Common myeloid progenitor, CD34-positive (primary cell): ENCODE data around the gene ATP2B2. TPM values are rescaled to one million over a fixed set of nuclear protein-coding genes. Genes with fewer than 3 reads are reported as not detected.

Source experiments
- CTCF ChIA-PET: fragments of 350-600 bp; sonication (Branson Sonifier 250); formaldehyde crosslinking; loops from one replicate; lab custom pipeline; 2021; ENCODE audit warnings: antibody characterized with exemption; lab: Charles Lee
- POLR2A ChIA-PET: fragments of 350-600 bp; sonication (Branson Sonifier 250); formaldehyde crosslinking; loops from one replicate; lab custom pipeline; 2021; ENCODE audit warnings: antibody characterized with exemption; lab: Charles Lee
- DNase-seq, 3 donors: peaks; one replicate each; pipeline versions ENCODE4 v3.0.0 to v3.0.0-alpha.2; 2013
- H3K27ac ChIP-seq, 2 experiments: 1 replicate in 1 of 2; 2 replicates in 1 of 2; pipeline ENCODE4 v1.7.0; 2013; ENCODE audit warnings: inconsistent platforms in 2 of 2, low read length in 2 of 2, mild to moderate bottlenecking in 2 of 2, low read depth in 1 of 2, moderate library complexity in 1 of 2; ENCODE audit not compliant: severe bottlenecking in 2 of 2, insufficient read depth in 1 of 2, poor library complexity in 1 of 2
- H3K27me3 ChIP-seq, 5 experiments: replicated peaks in 2 of 5; 1 replicate in 3 of 5; 2 replicates in 2 of 5; pipeline versions ENCODE4 v1.6.1 to v1.7.0; 2013; ENCODE audit warnings: low read length in 4 of 5, mild to moderate bottlenecking in 2 of 5, moderate library complexity in 2 of 5, inconsistent platforms in 1 of 5; ENCODE audit not compliant: insufficient read depth in 5 of 5, control insufficient read depth in 4 of 5
- H3K36me3 ChIP-seq, 4 experiments: 1 replicate in 2 of 4; 2 replicates in 2 of 4; pipeline versions ENCODE4 v1.6.1 to v1.7.0; 2013; ENCODE audit warnings: low read length in 3 of 4, control low read depth in 1 of 4, mild to moderate bottlenecking in 1 of 4; ENCODE audit not compliant: control insufficient read depth in 4 of 4, insufficient read depth in 4 of 4
- H3K4me1 ChIP-seq, 4 experiments: 1 replicate in 3 of 4; 2 replicates in 1 of 4; pipeline versions ENCODE4 v1.6.1 to v1.7.1; 2013; ENCODE audit warnings: low read length in 3 of 4, mild to moderate bottlenecking in 3 of 4, control low read depth in 1 of 4, inconsistent platforms in 1 of 4, moderate library complexity in 1 of 4; ENCODE audit not compliant: control insufficient read depth in 4 of 4, insufficient read depth in 4 of 4; ENCODE audit errors: control extremely low read depth in 1 of 4
- H3K4me3 ChIP-seq, 7 experiments: 1 replicate in 4 of 7; 2 replicates in 3 of 7; pipeline versions ENCODE4 v1.5.1 to v1.7.0; 2013; ENCODE audit warnings: mild to moderate bottlenecking in 7 of 7, low read length in 6 of 7, moderate library complexity in 6 of 7, inconsistent platforms in 2 of 7, low read depth in 2 of 7, control low read depth in 1 of 7; ENCODE audit not compliant: insufficient read depth in 4 of 7, control insufficient read depth in 1 of 7; ENCODE audit errors: extremely low read depth in 1 of 7
- H3K9me3 ChIP-seq, 5 experiments: 1 replicate in 4 of 5; 2 replicates in 1 of 5; pipeline versions ENCODE4 v1.6.1 to v1.7.1; 2013; ENCODE audit warnings: low read length in 4 of 5, mild to moderate bottlenecking in 2 of 5, inconsistent platforms in 1 of 5, low read depth in 1 of 5, moderate library complexity in 1 of 5; ENCODE audit not compliant: control insufficient read depth in 4 of 5, insufficient read depth in 2 of 5; ENCODE audit errors: control extremely low read depth in 1 of 5
- WGBS: methylation state at CpG from one replicate; pipeline ENCODE4 v1.1.5; 2013; ENCODE audit not compliant: insufficient coverage; 5-methylcytosine and 5-hydroxymethylcytosine counted together
- polyA plus RNA-seq: library from polyadenylated mRNA; unstranded; fragments of 120-200 nt; gene quantifications from one replicate; pipeline ENCODE4 v1.2.1, GENCODE V29; 2013

Gene ATP2B2
- 0.04 TPM for polyA plus RNA-seq

GRCh38 chr3:10505050-10505790, at the start of gene ATP2B2:
Gene ATP2B2 (minus strand): TSS chr3:10505586. CDS start chr3:10449543, 56,043 bp downstream.
- CTCF ChIA-PET = no interaction called here
- Histone ChIP-seq H3K27me3 (peaks cover 0 to 44% (median 24%) of the 10 kb centered on the region in 5 experiments), H3K27ac (no peak within 1 kb of the TSS), H3K36me3 (no peaks in the 10 kb centered on the region), H3K9me3 (no peaks in the 10 kb centered on the region), H3K4me1 (peaks cover 0 to 9% (median 4%) of the 10 kb centered on the region in 4 experiments), H3K4me3 (peak within 1 kb of the TSS in 3 of 7 experiments; percentile 40 to 59 (median 42))
- DNase-seq = peak; percentile 40 to 89 (median 83)
- POLR2A ChIA-PET = no interaction called here
- 9% methylated on average over 17 of the region's 42 CpGs for WGBS

- Histone ChIP-seq H3K27me3 (peaks cover 0 to 1% (median 0%) of the 10 kb centered on the region in 5 experiments), H3K36me3 (no peaks in the 10 kb centered on the region), H3K4me1 (peaks cover 0 to 38% (median 18%) of the 10 kb centered on the region in 4 experiments), H3K9me3 (no peaks in the 10 kb centered on the region), H3K27ac (no peak overlapping the region), H3K4me3 (no peak overlapping the region)
- WGBS = 100% methylated on average over 1 of the region's 1 CpG
- ChIA-PET POLR2A (no interaction called here), CTCF (no interaction called here)
- DNase-seq = no peak
Measured at GRCh38 chr3:10554746-10555145, 49.4 kb upstream of the ATP2B2 start.

- no peaks in the 10 kb centered on the region for H3K9me3 ChIP-seq
- peaks cover 0 to 40% (median 18%) of the 10 kb centered on the region in 4 experiments for H3K4me1 ChIP-seq
- 100% methylated on average over 3 of the region's 3 CpGs for whole genome bisulfite sequencing
- no peak for DNase-seq
- CTCF ChIA-PET = interaction anchor here (0.8 kb wide), 1 partner anchor 14 kb away, joined by 3 read pairs; no protein-coding TSS in a partner anchor
- POLR2A ChIA-PET = no interaction called here
- no peaks in the 10 kb centered on the region for H3K36me3 ChIP-seq
- peaks cover 0 to 1% (median 0%) of the 10 kb centered on the region in 5 experiments for H3K27me3 ChIP-seq
- H3K4me3 ChIP-seq = no peak overlapping the region
- H3K27ac ChIP-seq = no peak overlapping the region
Measured at GRCh38 chr3:10554236-10554611, 48.8 kb upstream of the ATP2B2 start.

- CTCF ChIA-PET = interaction anchor here (0.5 to 1.2 kb wide), 4 partner anchors 8 to 261 kb away, joined by 3 to 4 read pairs (median 3); partner anchors contain the start of gene GHRL
Measured at GRCh38 chr3:10553591-10554235, 48.3 kb upstream of the ATP2B2 start.

GRCh38 chr3:10552631-10552943, 47.2 kb upstream of the ATP2B2 start:
- CTCF ChIA-PET = interaction anchor here (1.1 kb wide), 2 partner anchors 16 to 33 kb away, joined by 3 to 4 read pairs; no protein-coding TSS in a partner anchor
- no peaks in the 10 kb centered on the region for H3K9me3 ChIP-seq
- peak overlapping the region in 1 of 2 experiments; percentile 66 for H3K27ac ChIP-seq
- H3K36me3 ChIP-seq = no peaks in the 10 kb centered on the region
- DNase-seq = peak in 1 of 3 donors; percentile 37
- H3K27me3 ChIP-seq = peaks cover 0 to 1% (median 0%) of the 10 kb centered on the region in 5 experiments
- peak overlapping the region in 1 of 7 experiments; percentile 44 for H3K4me3 ChIP-seq
- H3K4me1 ChIP-seq = peaks cover 0 to 54% (median 18%) of the 10 kb centered on the region in 4 experiments
- 89% methylated on average over 1 of the region's 1 CpG for WGBS
- POLR2A ChIA-PET = no interaction called here

More at GRCh38 chr3:10553591-10554235, 48.3 kb upstream of the ATP2B2 start:
- DNase-seq = peak; percentile 33 to 78 (median 65)
- POLR2A ChIA-PET = no interaction called here
- Histone ChIP-seq H3K27me3 (peaks cover 0 to 1% (median 0%) of the 10 kb centered on the region in 5 experiments), H3K4me1 (peaks cover 0 to 45% (median 18%) of the 10 kb centered on the region in 4 experiments), H3K27ac (no peak overlapping the region), H3K4me3 (no peak overlapping the region), H3K9me3 (no peaks in the 10 kb centered on the region), H3K36me3 (no peaks in the 10 kb centered on the region)
- WGBS = 67% methylated on average over 8 of the region's 9 CpGs

GRCh38 chr3:10551821-10552630, 46.6 kb upstream of the ATP2B2 start:
- Histone ChIP-seq H3K4me1 (peaks cover 0 to 50% (median 18%) of the 10 kb centered on the region in 4 experiments), H3K27ac (peak overlapping the region in 1 of 2 experiments; percentile 70), H3K36me3 (no peaks in the 10 kb centered on the region), H3K9me3 (no peaks in the 10 kb centered on the region), H3K27me3 (peaks cover 0 to 1% (median 0%) of the 10 kb centered on the region in 5 experiments), H3K4me3 (peak overlapping the region in 1 of 7 experiments; percentile 44)
- peak; percentile 92 to 98 (median 97) for DNase-seq
- WGBS = 22% methylated on average over 14 of the region's 19 CpGs
- POLR2A ChIA-PET = no interaction called here
- CTCF ChIA-PET = interaction anchor here (0.6 to 1.1 kb wide), 3 partner anchors 17 to 50 kb away, joined by 3 to 4 read pairs (median 3); no protein-coding TSS in a partner anchor
